Gastroesophageal sphincter (tissue), 4 donors: ENCODE measurements around the gene PLCL1. TPM values are rescaled to one million over a fixed set of nuclear protein-coding genes. Genes with fewer than 3 reads are reported as not detected.

Source experiments
- ATAC-seq: fragments of 150-250 bp; one replicate; pipeline ENCODE4 v1.9.1; 2016; ENCODE audit warnings: mild to moderate bottlenecking, moderate library complexity
- H3K27ac ChIP-seq, 4 donors: fragments of 200-600 bp; sonication (generic) in 3 of 4; 1 replicate in 3 of 4; 2 replicates in 1 of 4; pipeline ENCODE4 v1.5.1; 2016 to 2019
- H3K27me3 ChIP-seq: fragments of 200-600 bp; sonication (generic); one replicate; pipeline ENCODE4 v1.5.1; 2019
- H3K36me3 ChIP-seq, 2 donors: fragments of 200-600 bp; sonication (generic); one replicate each; pipeline ENCODE4 v1.5.1; 2019; ENCODE audit warnings: control low read depth in 1 of 2
- H3K4me1 ChIP-seq, 3 donors: fragments of 200-600 bp; sonication (generic); 1 replicate in 2 of 3; 2 replicates in 1 of 3; pipeline ENCODE4 v1.5.1; 2016 to 2019; ENCODE audit warnings: control low read depth in 2 of 3
- H3K4me3 ChIP-seq, 2 donors: fragments of 200-600 bp; sonication (generic); one replicate each; pipeline ENCODE4 v1.5.1; 2019; ENCODE audit warnings: mild to moderate bottlenecking in 1 of 2, moderate library complexity in 1 of 2
- H3K9me3 ChIP-seq, 3 donors: fragments of 200-600 bp; sonication (generic); one replicate each; pipeline ENCODE4 v1.5.1; 2017 to 2019; ENCODE audit warnings: control low read depth in 2 of 3
- EP300 ChIP-seq: sonication (generic); formaldehyde crosslinking; IDR thresholded peaks from one replicate; pipeline ENCODE4 v1.6.1; 2017; ENCODE audit warnings: antibody characterized with exemption, mild to moderate bottlenecking
- POLR2A ChIP-seq, 2 donors: fragments of 450-650 bp; IDR thresholded peaks; one replicate each; pipeline ENCODE4 v1.6.1; 2017; ENCODE audit warnings: antibody characterized with exemption in 2 of 2, mild to moderate bottlenecking in 2 of 2, moderate library complexity in 1 of 2
- POLR2AphosphoS5 ChIP-seq: sonication (generic); formaldehyde crosslinking; IDR thresholded peaks from one replicate; pipeline ENCODE4 v1.6.1; 2017; ENCODE audit warnings: antibody characterized with exemption
- WGBS, 2 donors: methylation state at CpG; one replicate each; pipeline ENCODE4 v1.1.5; 2018; ENCODE audit warnings: low coverage in 1 of 2; 5-methylcytosine and 5-hydroxymethylcytosine counted together
- total RNA-seq, 4 donors: library from RNA; depleted of rRNA; stranded (reverse); fragments of >200 nt; gene quantifications; one replicate each; pipeline ENCODE4 v1.1.0, GENCODE V29; 2016
- TF ChIP-seq, protein P1 (sequence below), 4 experiments: fragments of 200-600 bp in 2 of 4; fragments of 450-650 bp in 2 of 4; sonication (generic) in 1 of 4; IDR thresholded peaks; one replicate each; pipeline ENCODE4 v1.5.1; 2017 to 2019; ENCODE audit warnings: antibody characterized with exemption in 4 of 4, mild to moderate bottlenecking in 2 of 4, moderate library complexity in 2 of 4

The PLCL1 gene
- total RNA-seq, 4 donors from 2014 or later = 23.4 to 89.2 (median 47.4) TPM

DNA sequence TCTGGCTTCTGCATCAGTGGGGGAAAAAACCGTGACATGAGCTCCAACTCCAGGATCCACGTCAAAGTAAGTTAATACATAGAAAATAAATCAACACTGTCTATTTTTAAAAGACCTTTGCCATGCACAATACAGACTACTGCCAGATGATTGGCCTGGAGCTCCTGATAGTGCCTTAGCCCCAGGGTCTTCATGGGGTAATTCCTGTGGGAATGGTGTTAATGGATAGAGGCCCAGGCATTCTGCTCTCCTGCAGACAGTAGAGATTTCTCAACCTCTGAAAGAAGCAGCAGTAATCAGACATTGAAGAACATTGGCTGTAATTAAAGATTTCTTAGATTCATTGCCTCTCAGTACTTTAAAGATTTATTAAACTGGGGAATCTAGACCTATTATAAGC is 4.3 kb upstream of the PLCL1 start:
- TF ChIP-seq, protein P1, sequence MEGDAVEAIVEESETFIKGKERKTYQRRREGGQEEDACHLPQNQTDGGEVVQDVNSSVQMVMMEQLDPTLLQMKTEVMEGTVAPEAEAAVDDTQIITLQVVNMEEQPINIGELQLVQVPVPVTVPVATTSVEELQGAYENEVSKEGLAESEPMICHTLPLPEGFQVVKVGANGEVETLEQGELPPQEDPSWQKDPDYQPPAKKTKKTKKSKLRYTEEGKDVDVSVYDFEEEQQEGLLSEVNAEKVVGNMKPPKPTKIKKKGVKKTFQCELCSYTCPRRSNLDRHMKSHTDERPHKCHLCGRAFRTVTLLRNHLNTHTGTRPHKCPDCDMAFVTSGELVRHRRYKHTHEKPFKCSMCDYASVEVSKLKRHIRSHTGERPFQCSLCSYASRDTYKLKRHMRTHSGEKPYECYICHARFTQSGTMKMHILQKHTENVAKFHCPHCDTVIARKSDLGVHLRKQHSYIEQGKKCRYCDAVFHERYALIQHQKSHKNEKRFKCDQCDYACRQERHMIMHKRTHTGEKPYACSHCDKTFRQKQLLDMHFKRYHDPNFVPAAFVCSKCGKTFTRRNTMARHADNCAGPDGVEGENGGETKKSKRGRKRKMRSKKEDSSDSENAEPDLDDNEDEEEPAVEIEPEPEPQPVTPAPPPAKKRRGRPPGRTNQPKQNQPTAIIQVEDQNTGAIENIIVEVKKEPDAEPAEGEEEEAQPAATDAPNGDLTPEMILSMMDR (IDR thresholded peaks at IDR 0.05) = no peak
- TF ChIP-seq EP300 (no peak), POLR2AphosphoS5 (no peak), POLR2A (IDR thresholded peaks at IDR 0.05) (no peak)
- Histone ChIP-seq H3K4me1 (peaks cover 0 to 17% (median 6%) of the 10 kb centered on the region in 3 donors), H3K9me3 (no peaks in the 10 kb centered on the region), H3K27ac (no peak overlapping the region), H3K4me3 (no peak overlapping the region), H3K36me3 (no peaks in the 10 kb centered on the region), H3K27me3 (no peaks in the 10 kb centered on the region)
- ATAC-seq = no peak
- WGBS, 2 donors = 73 to 83% methylated on average over 2 of the region's 2 CpGs

DNA sequence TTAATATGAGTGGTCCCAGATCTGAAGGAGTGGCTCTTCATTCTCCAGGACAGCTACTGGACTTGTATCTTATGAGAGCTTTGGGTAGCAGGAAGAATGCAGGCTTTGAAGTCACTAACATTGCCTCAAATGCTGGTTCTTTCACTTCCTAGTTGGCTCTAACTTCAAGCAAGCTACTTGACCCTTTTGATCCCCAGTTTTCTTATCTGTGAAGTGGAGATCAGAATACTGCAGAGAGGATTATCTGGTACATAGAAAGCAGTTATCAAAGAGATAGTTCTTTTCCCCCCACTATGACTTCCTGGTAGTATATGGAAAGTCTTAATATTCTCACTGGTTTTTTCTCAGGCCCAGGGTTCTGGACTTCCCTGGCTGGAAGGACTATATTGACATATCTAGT is 3.4 kb upstream of the PLCL1 start:
- no peak overlapping the region for H3K27ac ChIP-seq
- H3K27me3 ChIP-seq = no peaks in the 10 kb centered on the region
- no peak for ATAC-seq
- TF ChIP-seq POLR2A (IDR thresholded peaks at IDR 0.05) = no peak
- TF ChIP-seq, protein P1 (IDR thresholded peaks at IDR 0.05) = no peak
- no peak for TF ChIP-seq POLR2AphosphoS5
- no peak for TF ChIP-seq EP300
- no peaks in the 10 kb centered on the region for H3K9me3 ChIP-seq
- H3K36me3 ChIP-seq = no peaks in the 10 kb centered on the region
- H3K4me1 ChIP-seq = peaks cover 0 to 22% (median 6%) of the 10 kb centered on the region in 3 donors
- H3K4me3 ChIP-seq = no peak overlapping the region

DNA sequence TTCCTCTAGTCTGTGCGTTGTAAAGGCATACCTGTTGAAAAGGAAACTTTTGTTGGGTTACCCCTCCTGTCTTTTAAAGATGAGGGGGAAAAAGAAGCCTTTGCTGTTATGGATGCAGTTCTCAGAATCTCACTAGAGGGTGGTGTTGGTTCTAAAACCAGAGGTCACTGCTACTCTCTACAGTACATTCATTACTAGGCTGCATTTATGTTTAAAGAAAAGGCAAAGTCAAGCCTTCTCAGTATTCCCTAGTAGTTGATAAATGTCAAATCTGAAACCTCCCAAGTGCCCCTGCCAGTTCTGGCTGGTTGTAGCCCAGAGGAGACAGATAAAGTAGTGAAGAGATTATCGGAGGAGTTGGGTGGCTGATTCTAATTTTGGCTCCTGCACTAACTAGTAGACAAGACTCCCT is 1.4 kb upstream of the PLCL1 start:
- no peak for ATAC-seq
- Histone ChIP-seq H3K27me3 (no peaks in the 10 kb centered on the region), H3K9me3 (no peaks in the 10 kb centered on the region), H3K36me3 (no peaks in the 10 kb centered on the region), H3K4me1 (peaks cover 0 to 42% (median 6%) of the 10 kb centered on the region in 3 donors), H3K4me3 (no peak overlapping the region), H3K27ac (peak overlapping the region in 3 of 4 donors; percentile 21 to 93 (median 91))
- WGBS, 2 donors = 0 to 19% methylated on average over 2 of the region's 2 CpGs
- TF ChIP-seq, protein P1 (IDR thresholded peaks at IDR 0.05) = peak; percentile 60 to 86 (median 85)
- no peak for TF ChIP-seq POLR2A (IDR thresholded peaks at IDR 0.05)

DNA sequence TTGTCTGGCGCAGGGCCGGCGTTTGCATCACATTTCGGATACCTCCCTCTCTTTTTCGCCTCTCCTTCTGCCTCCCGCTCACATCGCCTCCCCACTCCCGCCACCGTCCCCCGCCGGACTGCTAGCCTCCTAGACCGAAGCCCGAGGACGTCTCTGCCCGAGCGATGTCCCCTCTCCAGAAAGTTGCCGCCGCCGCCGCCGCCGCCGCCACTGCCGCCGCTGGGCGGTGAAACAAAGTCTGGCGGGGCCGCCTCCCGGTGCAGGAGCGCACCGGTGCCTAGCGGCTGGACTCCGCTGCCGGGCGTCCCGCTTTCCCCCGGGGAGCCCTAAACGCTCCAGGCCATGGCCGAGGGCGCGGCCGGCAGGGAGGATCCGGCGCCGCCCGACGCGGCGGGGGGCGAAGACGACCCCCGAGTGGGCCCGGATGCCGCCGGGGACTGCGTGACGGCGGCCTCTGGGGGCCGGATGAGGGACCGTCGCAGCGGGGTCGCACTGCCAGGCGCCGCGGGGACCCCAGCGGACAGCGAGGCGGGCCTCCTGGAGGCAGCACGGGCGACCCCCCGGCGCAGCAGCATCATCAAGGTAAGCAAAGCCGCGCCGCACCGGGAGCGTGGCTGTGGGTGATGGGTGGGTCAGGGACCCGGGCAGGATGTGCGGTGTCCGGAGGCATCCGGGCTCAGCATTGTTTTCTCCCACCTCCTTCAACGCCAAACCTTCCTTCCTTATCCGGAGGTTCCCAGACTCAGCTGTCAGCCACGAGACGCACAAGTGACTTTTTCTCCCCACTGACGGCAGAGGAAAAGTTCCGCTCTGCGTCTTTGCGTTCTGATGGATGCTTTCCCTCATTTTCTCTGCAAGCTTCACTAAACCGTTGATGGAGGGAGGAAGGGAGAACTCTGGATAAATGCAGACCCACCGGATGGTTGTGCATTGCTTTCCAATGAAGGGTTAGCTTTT is 643 bp downstream of the PLCL1 start:
- H3K4me1 ChIP-seq = peaks cover 0 to 61% (median 11%) of the 10 kb centered on the region in 3 donors
- no peaks in the 10 kb centered on the region for H3K27me3 ChIP-seq
- H3K27ac ChIP-seq = peak overlapping the region; percentile 75 to 93 (median 90)
- peak; percentile 43 for ATAC-seq
- WGBS, 2 donors = 0% methylated on average over 2 to 9 of the region's 92 CpGs
- no peaks in the 10 kb centered on the region for H3K9me3 ChIP-seq
- peak overlapping the region; percentile 93 to 97 for H3K4me3 ChIP-seq
- TF ChIP-seq POLR2AphosphoS5 (no peak), EP300 (no peak), POLR2A (IDR thresholded peaks at IDR 0.05) (no peak)
- TF ChIP-seq, protein P1 (IDR thresholded peaks at IDR 0.05) = peak in 2 of 4 experiments; percentile 9 to 38
- H3K36me3 ChIP-seq = no peaks in the 10 kb centered on the region
